ENCODE data around the gene FAM89A.
A peak's percentile ranks its signal among the peaks of the same experiment; 100 is the strongest.
"Not testable (repeated sequence)": the region's sequence is repeated elsewhere in the genome, so short reads cannot be mapped to it uniquely, and the experiment has no call there.

The FAM89A gene

DNA sequence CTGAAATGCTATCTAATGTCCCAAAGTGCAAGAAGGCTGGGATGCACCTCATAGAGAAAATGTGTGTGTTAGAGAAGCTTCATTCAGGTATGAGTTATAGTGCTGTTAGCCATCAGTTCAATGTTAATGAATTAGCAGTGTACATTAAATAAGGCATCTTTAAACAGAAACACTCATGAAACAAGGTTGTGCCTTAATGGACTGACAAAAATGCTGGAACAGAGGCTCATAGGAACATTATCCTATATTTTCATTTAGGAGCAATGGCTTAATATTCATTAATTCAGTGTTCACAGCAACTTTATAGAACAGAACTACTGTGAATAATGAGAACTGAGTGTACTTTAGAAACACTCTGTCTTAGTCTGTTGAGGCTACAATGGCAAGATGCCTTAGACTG, 15.2 kb upstream of the FAM89A start:
- no peak for DNase-seq (ENCODE audit: low spot score)

GRCh38 chr1:231053493-231054162, 13.6 kb upstream of the FAM89A start:
- peak; percentile 34 for DNase-seq (ENCODE audit: low spot score)

DNA sequence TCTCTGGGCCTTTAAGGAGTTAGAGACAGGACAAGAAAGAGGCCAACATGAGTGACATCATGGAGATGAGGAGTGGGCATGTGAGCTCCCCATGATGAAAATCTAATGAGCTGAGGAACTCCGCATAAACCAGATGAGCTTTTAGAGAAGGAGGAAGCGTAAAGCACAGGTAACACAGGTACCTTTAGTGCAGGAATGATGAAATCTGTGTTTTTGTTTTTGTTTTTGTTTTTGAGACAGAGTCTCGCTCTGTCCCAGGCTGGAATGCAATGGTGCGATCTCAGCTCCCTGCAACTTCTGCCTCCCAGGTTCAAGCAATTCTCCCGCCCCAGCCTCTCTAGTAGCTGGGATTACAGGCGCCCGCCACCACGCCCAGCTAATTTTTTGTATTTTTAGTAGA, 12.7 kb upstream of the FAM89A start:
- DNase-seq (ENCODE audit: low spot score) = no peak

GRCh38 chr1:231050932-231051331, 10.9 kb upstream of the FAM89A start:
- DNase-seq (ENCODE audit: low spot score) = not testable (repeated sequence)

DNA sequence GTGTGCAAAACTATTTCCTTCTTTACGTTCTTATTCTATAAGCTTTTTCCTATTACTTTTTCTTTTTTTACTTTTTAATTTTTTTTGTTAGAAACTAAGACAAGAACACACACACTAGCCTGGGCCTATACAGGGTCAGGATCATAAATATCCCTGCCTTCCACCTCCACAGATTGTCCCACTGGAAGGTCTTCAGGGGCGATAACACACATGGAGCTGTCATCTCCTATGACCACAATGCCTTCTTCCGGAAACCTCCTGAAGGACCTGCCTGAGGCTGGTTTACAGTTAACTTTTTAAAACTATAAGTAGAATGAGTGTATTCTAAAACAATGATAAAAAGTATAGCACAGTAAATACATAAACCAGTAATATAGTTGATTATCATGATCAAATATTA, 10.3 kb upstream of the FAM89A start:
- no peak for DNase-seq (ENCODE audit: low spot score)

- no peak for DNase-seq (ENCODE audit: low spot score)
Observed at GRCh38 chr1:231049121-231049979, 9.3 kb upstream of the FAM89A start.

GRCh38 chr1:231048419-231048818, 8.4 kb upstream of the FAM89A start:
- DNase-seq (ENCODE audit: low spot score) = not testable (repeated sequence)

DNA sequence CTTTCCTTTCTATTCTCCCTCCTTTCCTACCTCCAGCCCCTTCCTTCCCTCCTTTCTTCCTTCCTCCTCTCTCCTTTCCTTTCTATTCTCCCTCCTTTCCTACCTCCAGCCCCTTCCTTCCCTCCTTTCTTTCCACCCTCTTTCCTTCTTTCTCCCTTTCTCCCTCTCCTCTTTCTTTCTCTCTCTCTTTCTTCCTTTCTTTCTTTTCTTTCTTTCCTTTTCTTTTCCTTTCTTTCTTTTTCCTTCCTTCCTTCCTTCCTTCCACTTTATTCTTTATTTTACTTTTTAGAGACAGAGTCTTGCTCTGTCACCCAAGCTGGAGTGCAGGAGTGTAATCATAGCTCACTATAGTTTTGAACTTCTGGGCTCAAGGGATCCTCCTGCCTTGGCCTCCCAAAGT, 7.5 kb upstream of the FAM89A start:
- DNase-seq (ENCODE audit: low spot score) = not testable (repeated sequence)

DNA sequence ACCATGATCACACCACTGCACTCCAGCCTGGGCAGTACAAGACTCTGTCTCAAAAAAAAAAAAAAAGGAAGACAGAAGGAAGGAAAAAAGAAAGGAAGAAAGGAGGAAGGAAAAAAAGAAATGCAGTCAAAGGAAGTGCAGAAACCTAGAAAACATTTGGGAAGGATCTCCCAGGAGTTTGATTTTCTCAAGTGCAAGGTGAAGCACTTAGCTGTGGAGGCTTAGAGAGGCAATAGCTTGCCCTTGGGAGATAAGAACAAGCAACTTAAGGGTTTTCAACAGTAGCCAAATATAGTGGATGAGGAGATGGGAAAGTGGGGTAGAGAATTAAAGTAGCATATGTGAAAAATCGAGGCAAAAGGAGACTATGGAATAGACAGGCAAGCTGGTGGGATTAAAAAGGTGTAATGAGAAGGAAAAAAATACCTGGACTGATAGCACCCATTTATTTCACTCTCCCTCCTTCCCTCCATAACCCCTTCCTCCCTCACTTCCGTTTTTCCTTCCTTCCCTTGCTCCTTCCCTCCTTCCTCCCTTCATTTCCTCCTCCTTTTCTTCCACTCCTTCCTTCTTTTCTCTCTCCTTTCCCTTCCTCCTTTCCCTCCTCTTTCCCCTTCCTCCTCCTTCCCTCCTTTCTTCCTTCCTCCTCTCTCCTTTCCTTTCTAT, 6.8 kb upstream of the FAM89A start:
- no peak for DNase-seq (ENCODE audit: low spot score)

DNA sequence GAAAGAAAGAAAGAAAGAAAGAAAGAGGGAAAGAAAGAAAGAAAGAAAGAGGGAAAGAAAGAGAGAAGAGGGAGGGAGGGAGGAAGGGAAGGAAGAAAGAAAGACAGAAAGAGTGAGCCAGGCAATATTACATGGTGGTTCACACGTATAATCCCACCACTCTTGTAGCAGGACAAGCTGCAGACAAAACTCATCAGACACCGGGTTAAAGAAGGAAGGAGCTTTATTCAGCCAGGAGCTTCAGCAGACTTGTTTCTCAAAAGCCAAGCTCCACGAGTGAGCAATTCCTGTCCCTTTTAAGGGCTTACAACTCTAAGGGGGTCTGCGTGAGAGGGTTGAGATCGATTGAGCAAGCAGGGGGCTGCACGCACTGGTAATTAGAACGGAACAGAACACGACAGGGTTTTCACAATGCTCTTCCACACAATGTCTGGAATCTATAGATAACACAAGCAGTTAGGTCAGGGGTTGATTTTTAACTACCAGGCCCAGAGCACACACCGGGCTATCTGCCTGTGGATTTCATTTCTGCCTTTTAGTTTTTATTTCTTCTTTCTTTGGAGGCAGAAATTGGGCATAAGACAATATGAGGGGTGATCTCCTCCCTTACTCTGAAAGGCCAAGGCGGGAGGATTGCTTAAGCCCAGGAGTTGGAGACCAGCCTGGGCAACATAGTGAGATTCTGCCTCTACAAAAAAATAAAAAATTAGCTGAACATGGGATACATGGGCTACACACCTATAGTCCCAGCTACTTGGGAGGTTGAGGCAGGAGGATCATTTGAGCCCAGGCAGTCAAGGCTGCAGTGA, 6.1 kb upstream of the FAM89A start:
- DNase-seq (ENCODE audit: low spot score) = not testable (repeated sequence)

GRCh38 chr1:231045286-231045685, 5.2 kb upstream of the FAM89A start:
- no peak for DNase-seq (ENCODE audit: low spot score)

DNA sequence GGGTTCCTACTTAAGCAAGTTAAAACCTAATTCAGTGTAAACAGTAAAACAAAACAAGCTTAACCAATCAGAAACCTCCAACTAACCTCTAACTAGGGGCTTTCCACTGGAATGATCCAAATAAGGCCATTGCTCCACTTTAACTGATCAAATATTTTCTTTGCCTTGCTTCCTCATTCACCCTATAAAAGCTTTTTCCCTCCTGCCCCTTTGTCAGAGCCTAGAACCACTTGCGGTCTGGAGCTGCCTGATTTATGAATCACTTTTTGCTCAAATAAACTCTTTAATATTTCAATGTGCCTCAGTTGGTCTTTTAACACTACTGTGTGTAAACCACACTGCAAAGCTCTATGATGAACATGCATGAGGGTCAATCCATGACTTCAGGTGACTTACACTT, 4.5 kb upstream of the FAM89A start:
- no peak for DNase-seq (ENCODE audit: low spot score)

DNA sequence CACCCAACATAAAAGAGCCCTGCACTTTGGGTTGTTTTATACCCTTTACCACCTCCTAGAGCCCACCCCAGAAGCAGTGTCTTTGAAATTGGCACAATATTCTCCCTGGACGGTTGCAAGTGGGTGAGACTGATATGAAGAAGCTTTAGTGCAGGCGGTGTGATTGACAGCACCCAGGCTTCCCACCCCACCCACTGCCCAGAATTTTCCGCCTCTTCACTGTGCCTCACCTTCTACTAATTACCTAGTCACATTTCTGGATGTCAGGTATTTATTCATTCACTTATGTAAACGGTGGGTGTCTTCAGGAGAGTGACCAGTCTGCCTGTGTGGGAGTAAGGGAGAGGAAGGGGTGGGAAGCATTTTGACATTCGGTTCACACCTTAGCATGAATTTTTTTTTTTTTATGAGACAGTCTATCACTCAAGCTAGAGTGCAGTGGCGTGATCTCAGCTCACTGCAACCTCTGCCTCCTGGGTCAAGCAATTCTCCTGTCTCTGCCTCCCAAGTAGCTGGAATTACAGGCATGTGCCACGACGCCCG, 1.7 kb upstream of the FAM89A start:
- no peak for DNase-seq (ENCODE audit: low spot score)

GRCh38 chr1:231040800-231041718, 1.0 kb upstream of the FAM89A start:
- no peak for DNase-seq (ENCODE audit: low spot score)

GRCh38 chr1:231039161-231040018, 664 bp downstream of the FAM89A start:
- DNase-seq (ENCODE audit: low spot score) = peak; percentile 46

DNA sequence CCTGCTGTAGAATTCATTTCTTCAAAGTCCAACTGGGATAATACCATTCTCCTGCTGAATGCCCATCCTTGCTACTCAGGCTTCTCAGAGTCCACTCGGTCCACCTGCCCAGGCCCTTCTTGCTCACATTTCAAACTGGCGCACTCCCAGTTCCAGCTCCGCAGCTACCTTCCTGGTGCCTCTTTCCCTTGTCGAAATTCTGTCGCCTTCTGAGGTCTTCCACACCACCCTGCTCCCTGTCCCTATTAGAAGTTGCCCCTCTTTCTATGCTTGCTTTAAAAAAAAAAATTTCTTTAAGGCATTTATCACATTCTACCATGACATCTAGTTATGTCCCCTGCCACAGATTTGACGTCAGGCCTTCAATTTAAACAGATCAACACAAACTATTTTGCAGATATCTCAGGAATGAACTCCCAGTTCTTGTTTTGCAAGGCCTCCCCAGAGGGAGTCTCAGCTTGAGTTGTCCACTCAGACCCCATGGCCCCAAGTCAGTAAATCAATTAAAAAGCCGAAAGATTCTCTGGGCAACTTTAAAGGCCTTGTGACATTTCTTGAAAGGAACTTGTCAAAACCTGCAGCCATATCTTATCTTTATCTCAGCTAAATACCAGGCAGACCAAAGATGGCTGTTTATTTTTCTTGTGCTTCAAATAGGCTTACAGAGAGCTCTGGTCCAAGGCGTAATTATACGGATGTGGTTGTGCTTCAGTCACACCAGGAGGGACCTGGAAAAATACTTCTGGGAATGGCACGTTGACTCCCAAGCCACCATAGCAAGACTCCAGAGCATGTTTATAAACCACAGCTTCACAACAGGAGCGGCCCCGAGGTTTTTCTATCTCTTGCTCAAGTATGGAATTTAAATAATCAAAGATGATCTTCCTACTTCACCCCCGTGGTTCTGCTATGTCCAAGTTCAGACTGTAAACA, 2.2 kb downstream of the FAM89A start:
- no peak for DNase-seq (ENCODE audit: low spot score)

GRCh38 chr1:231036416-231036815, 3.6 kb downstream of the FAM89A start:
- no peak for DNase-seq (ENCODE audit: low spot score)

DNA sequence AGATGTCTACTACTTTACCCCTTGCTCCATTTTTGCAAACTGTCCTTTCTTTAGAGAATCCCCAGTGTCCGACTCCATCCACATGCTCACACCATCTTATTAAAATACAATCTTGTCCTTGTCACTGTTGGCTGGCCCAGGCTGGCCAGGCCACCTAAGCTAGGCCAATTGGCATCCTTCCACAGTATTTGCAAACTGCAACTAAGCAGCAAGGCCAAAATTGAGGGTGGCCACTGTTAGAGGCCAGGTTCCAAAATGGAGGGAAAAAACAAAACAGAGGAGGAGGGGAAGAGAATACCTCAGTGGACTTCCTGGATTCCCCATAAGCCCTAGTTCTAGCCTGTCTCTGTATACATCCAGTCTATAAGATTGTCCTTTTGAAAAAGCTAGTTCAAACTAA, 4.3 kb downstream of the FAM89A start:
- DNase-seq (ENCODE audit: low spot score) = no peak

- no peak for DNase-seq (ENCODE audit: low spot score)
Observed at GRCh38 chr1:231032963-231033362, 7.1 kb downstream of the FAM89A start.
